Mesodermal cell (in vitro differentiated cells): ENCODE results near the gene CFAP69.
"Not testable (repeated sequence)": the region's sequence is repeated elsewhere in the genome, so short reads cannot be mapped to it uniquely, and the experiment has no call there.

Experiments used
- H3K27ac ChIP-seq: 2 replicates; pipeline ENCODE4 v1.7.0; 2013; ENCODE audit warnings: mild to moderate bottlenecking, low read depth, low read length, moderate library complexity; ENCODE audit not compliant: severe bottlenecking
- H3K36me3 ChIP-seq: 2 replicates; pipeline ENCODE4 v1.7.1; 2013; ENCODE audit warnings: mild to moderate bottlenecking, low read length, moderate library complexity; ENCODE audit not compliant: control insufficient read depth, insufficient read depth
- H3K4me1 ChIP-seq: one replicate; pipeline ENCODE4 v1.7.1; 2013; ENCODE audit warnings: mild to moderate bottlenecking, low read length; ENCODE audit not compliant: insufficient read depth, control insufficient read depth, poor library complexity, severe bottlenecking
- H3K4me3 ChIP-seq: 2 replicates; pipeline ENCODE4 v1.7.0; 2013; ENCODE audit warnings: low read length, control low read depth, mild to moderate bottlenecking; ENCODE audit not compliant: insufficient read depth, poor library complexity, severe bottlenecking; ENCODE audit errors: extremely low read depth
- H3K9me3 ChIP-seq: 2 replicates; pipeline ENCODE4 v1.7.1; 2013; ENCODE audit warnings: mild to moderate bottlenecking, low read length, moderate library complexity; ENCODE audit not compliant: control insufficient read depth
- WGBS, 2 experiments: methylation state at CpG; one replicate each; pipeline ENCODE4 v1.1.5; 2013; ENCODE audit warnings: missing lambda C conversion rate in 2 of 2; ENCODE audit not compliant: insufficient coverage in 2 of 2; 5-methylcytosine and 5-hydroxymethylcytosine counted together

Gene CFAP69

DNA sequence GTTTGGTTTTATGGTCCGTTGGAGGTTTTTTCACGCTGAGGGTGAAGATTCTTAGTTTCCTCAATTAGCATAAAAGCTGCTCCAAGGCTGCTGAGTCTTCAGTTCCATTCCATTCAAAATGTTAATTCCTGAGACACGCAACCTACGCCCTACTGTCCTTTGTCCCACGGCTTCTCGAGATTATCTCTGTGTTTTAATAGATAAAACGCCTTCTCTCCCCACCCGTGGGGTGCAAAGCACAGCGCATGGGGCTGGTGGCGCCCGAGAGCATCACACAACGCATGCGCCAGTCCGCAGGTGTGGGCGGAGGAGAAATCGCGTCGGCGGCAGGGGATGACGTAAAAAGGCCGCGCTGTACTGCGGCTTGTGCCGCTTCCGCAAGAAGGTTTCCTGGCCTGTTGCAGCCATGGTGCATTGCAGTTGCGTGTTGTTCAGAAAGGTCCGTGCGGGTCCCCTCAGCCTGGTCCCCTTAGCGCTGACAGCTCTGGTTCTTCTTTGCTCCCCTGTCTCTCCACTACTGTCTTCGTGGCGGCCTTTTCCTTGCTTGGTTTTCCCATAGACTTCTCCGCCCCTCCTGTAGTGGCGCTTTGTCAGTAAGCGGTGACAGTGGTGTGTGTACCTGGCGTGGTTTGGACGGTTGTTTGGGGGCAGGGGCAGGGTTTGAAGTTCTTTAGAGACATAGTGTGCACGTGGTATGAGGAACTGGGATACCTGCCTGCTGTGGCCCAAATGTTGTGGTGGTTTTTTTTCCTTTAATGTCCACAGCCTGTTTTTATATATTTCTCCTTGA lies 101.6 kb downstream of the CFAP69 start, which contains the start of gene GTPBP10:
GTPBP10 (plus strand) TSS at position 381 of the 790 bp plus-strand sequence; CDS start at position 407, 26 bp downstream.
- H3K4me3 ChIP-seq: peak within 1 kb of the TSS; percentile 94
- 0% methylated on average over 26 to 28 of the region's 37 CpGs for WGBS, 2 experiments
- H3K4me1 ChIP-seq: peaks cover 9% of the 10 kb centered on the region
- no peaks in the 10 kb centered on the region for H3K9me3 ChIP-seq
- peak within 1 kb of the TSS; percentile 89 for H3K27ac ChIP-seq
- no peaks in the 10 kb centered on the region for H3K36me3 ChIP-seq

DNA sequence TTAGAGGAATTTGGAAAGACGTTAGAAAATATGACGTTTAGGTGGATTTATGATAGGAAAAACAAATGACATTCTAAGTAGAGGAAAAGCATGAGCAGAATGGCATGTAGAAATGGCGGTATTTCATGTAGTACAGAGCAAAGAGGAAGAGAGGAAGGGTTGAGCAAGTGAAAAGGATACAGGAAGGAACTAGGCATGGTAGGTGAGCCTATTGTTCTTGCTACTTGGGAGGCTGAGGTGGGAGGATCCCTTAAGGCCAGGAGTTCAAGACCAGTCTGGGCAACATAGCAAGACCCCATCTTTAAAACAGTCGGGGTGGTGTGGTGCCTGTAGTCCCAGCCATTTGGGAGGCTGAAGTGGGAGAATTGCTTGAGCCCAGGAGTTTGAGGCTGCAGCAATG lies 102.8 kb downstream of the CFAP69 start:
- no peaks in the 10 kb centered on the region for H3K9me3 ChIP-seq
- peaks cover 9% of the 10 kb centered on the region for H3K4me1 ChIP-seq
- 92 to 100% methylated on average over 3 to 4 of the region's 4 CpGs for WGBS, 2 experiments
- no peaks in the 10 kb centered on the region for H3K36me3 ChIP-seq
- peak overlapping the region; percentile 94 for H3K4me3 ChIP-seq
- H3K27ac ChIP-seq: no peak overlapping the region

DNA sequence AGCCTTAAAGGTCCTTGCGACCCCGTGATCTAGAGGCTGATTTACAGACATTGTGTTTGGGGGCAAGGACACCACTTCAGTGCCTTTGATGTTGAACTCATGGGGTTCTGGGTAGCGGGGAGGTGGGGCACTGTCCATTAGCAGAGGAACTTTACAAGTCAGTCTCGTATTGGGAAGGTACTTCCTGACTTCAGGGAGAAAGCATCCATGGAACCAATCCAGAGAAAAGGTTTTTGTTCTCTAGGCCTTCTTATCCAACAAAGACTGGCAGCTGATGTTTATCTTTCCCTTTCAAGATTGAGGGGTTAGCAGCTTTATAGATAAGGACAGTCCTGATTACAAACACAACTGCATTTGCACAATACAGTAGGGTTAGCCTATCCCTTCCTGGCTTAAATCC lies 104.3 kb downstream of the CFAP69 start:
- Histone ChIP-seq H3K4me3 (no peak overlapping the region), H3K4me1 (peaks cover 9% of the 10 kb centered on the region), H3K9me3 (no peaks in the 10 kb centered on the region), H3K36me3 (peaks cover 7% of the 10 kb centered on the region), H3K27ac (no peak overlapping the region)
- 76 to 92% methylated on average over 2 of the region's 4 CpGs for WGBS, 2 experiments

GRCh38 chr7:90350032-90350431 lies 105.1 kb downstream of the CFAP69 start:
- 80% methylated on average over 1 of the region's 3 CpGs; no CpG with 5 or more reads in 1 of the 2 experiments for WGBS, 2 experiments
- H3K9me3 ChIP-seq, H3K27ac ChIP-seq, H3K4me1 ChIP-seq, H3K36me3 ChIP-seq, H3K4me3 ChIP-seq: not testable (repeated sequence)

- Histone ChIP-seq H3K4me3 (no peak overlapping the region), H3K4me1 (peaks cover 5% of the 10 kb centered on the region), H3K27ac (no peak overlapping the region), H3K36me3 (peaks cover 23% of the 10 kb centered on the region), H3K9me3 (no peaks in the 10 kb centered on the region)
Observed at GRCh38 chr7:90351987-90352386, 107.0 kb downstream of the CFAP69 start.
